ENCODE results near the gene CHI3L2.

Gene CHI3L2

GRCh38 chr1:111251570-111251969 lies 24.1 kb downstream of the CHI3L2 start:
- DNase-seq (ENCODE audit: low read depth in 2 of 2) = no peak

GRCh38 chr1:111252786-111253185 lies 25.3 kb downstream of the CHI3L2 start:
- no peak for DNase-seq (ENCODE audit: low read depth in 2 of 2)

DNA sequence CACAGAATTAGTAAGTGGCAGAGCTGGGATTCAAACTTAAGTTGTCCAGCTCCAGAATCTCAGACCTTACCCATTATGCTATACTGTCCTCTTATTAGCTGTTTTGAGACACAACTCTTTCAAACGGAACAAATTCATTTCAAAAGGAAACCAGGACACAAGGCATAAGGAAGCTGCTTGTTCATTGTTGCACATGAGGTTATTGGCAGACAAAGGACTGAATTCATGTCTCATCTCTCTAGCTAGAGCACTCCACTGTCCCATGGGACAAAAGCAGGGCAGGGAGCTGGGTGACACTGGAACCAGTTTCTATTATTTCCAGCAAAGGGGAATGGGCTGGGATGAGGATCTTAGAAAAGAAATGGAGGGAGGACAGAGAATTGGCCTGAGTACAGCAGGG lies 26.4 kb downstream of the CHI3L2 start:
- DNase-seq (ENCODE audit: low read depth in 2 of 2) = no peak

DNA sequence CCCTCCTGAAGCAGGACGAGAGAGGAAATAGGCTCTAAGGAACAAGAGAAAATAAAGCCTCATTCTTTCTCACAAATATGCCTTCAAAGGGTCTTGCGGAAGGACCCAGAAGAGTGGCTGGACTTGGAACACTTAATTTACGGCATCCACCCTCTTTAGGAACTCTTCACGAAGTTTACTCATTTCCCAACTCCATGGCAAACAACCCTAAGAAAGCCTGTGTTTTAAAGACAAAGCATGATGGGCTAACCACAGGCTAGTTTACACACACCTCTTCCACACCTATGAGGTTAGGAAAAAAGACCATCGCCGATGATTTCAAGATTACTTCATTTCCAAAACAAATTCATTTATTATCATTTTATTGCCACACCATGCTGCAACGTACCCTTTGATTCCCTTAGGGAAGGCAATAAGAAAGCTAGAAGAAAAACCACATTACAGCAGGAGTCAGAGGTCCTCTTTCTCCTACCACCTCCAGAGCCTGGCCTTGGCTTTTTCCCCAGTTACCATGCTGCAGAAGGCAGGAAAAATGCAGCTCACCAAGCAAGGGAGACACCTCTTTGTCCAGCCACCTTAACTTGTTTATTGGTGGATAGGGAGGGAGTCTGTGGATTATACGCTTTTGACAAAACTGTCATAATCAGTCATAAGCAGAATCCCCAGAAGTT lies 29.6 kb downstream of the CHI3L2 start:
- no peak for DNase-seq (ENCODE audit: low read depth in 2 of 2)

GRCh38 chr1:111267801-111268508 lies 40.4 kb downstream of the CHI3L2 start:
- no peak for DNase-seq (ENCODE audit: low read depth in 2 of 2)

DNA sequence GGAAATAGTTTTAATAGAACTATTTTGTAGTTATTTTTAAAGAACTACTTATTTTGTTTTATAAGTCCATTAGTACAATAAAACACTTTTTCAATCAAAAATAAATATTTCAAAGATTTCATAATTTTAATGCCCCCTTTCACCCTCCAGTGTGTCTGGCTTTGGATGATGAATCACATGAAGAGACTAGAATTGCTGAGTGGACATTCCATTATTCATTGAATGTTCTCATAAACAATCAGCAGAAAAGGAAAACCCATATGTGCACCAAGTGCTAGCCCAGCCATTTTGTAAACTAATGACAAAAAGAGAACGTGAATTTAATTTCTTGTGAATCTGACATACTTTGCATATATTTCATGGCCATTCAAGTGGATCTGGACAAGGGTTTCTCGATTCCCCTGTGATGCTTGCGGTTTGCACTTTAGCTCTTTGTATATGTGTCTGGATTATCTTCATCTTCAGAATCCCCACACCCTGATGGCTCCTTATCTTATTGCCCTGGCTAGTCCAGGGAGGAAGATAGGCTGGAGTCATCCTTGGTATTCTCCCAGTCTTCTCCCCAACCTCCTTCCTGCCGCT lies 42.4 kb downstream of the CHI3L2 start:
- no peak for DNase-seq (ENCODE audit: low read depth in 2 of 2)

DNA sequence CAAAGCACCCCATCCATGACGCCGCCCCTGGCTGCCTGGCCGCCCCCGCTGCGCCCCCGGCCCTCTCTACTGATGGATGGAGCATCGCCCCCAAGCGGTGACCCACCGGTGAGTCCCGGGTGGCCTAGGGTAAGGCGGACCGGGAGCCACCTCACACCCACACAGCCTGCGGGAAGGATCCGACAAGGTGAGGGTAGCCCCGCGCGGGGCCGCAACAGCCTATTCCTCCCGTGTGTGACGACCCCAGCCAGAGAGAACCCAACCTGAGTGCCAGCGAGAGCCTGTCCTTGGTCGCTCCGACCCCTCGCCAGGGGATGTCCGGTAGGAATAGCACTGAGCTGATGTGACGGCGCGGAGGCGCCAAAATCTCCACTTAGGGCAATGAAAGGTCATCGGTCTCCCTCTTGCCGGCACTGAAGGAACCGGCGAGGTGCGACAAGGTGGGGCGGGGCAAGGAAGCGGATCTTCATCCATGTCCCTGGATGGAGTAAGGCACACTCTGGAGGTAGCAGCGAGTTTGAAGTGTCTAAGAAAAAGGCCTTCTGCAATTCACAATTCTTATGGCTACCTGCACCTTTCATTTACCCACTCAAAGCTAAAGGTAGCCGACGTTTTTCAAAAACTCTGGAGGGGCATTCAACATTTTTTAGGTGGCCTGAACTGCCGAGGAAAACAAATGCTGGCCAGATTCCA lies 43.4 kb downstream of the CHI3L2 start:
- DNase-seq (ENCODE audit: low read depth in 2 of 2) = no peak

GRCh38 chr1:111271464-111271801 lies 43.9 kb downstream of the CHI3L2 start:
- DNase-seq (ENCODE audit: low read depth in 2 of 2) = no peak

- DNase-seq (ENCODE audit: low read depth in 2 of 2) = no peak
These were observed 44.6 kb downstream of the CHI3L2 start for GRCh38 chr1:111272081-111272480.

- DNase-seq (ENCODE audit: low read depth in 2 of 2) = no peak
These were observed 47.1 kb downstream of the CHI3L2 start for GRCh38 chr1:111274653-111275052.

DNA sequence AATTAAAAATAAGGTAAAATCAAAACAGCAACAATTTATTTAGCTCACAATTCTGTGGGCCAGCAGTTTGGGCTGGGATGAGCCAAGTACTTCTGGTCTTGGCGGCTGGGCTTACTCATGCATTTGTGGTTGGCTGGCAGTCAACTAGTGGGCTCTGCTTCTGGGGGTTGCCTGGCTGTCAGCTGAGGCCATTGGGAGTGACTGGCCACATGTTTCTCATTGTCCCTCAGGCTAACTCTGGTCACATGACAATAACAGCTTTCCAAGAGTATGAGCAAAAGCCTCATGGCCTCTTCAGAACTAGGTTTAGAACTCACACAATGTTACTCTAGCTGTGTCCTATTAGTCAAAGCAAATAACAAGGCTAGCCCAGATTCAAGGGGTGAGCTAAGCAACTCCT lies 47.6 kb downstream of the CHI3L2 start:
- DNase-seq (ENCODE audit: low read depth in 2 of 2) = no peak

GRCh38 chr1:111275780-111276433 lies 48.4 kb downstream of the CHI3L2 start:
- no peak for DNase-seq (ENCODE audit: low read depth in 2 of 2)

GRCh38 chr1:111279144-111279543 lies 51.6 kb downstream of the CHI3L2 start:
- no peak for DNase-seq (ENCODE audit: low read depth in 2 of 2)

DNA sequence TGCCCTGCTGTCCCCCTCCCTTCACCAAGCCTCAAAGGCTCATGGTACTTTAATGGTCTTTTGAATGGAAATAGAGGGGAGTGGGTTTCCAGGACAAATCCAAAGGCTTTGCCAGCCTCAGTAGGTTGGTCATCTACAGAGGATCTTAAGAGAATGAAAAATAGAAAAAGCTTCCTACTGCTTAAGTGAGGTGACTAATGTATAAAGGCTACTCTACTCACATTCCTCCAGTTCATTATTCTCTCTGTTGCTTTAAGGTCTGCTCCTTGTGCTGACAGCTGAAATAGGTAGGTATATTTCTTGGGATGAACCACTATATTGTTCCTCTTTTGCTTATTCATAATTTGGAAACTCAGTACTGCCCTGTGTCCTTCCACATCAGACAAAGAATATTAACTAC lies 52.8 kb downstream of the CHI3L2 start:
- no peak for DNase-seq (ENCODE audit: low read depth in 2 of 2)

DNA sequence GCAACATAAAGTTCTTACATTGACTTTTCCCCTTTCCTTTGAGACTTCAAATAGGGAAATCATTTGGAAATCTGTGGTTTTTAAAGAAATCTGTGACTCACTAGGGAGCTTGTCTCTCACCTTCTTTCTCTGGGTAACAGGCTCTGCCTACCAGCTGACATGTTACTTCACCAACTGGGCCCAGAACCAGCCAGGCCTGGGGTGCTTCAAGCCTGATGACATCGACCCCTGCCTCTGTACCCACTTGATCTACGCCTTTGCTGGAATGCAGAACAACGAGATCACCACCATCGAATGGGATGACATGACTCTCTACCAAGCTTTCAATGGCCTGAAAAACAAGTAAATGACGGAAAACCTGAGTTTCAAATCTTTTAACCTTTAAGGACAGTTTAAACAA lies 53.9 kb downstream of the CHI3L2 start:
- DNase-seq (ENCODE audit: low read depth in 2 of 2) = no peak

GRCh38 chr1:111283838-111284237 lies 56.3 kb downstream of the CHI3L2 start:
- no peak for DNase-seq (ENCODE audit: low read depth in 2 of 2)

- DNase-seq (ENCODE audit: low read depth in 2 of 2) = no peak
These were observed 58.4 kb downstream of the CHI3L2 start for GRCh38 chr1:111285879-111286278.

DNA sequence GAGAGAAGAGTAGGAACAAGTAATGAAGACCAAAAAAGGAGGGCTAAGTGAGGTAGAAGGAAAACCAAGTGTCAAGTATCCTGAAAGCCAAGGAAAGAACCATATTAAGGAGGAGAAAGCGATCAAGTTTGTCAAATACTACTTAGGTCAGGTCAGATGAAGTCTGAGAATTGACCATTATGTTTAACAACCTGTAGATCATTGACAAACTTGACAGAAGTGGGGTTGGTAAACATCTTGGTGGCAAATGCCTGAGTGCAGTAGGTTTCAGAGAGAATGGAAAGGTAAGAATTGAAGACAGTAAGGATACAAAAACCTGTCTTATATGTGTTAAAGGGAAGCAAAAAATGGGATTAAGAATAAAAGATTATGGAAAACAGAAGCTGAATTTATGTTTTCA lies 59.4 kb downstream of the CHI3L2 start:
- no peak for DNase-seq (ENCODE audit: low read depth in 2 of 2)

DNA sequence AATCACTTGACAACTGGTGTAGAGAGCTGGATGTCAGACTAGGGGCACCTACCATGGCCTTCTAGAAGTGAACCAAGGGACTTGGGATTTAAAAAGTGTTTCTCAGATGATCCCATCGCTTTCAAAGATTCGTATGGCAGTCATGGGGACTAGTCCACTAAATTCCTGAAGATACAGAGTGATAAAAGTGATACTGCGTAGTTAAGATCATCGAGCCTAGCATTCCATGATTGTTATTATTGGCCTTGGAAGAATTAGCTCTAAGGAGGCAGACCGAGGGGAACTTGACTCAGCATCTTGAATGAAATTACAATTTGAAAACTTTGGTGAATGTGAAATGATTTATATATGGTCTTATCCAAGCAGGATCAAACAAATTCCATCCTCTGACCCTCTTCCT lies 61.9 kb downstream of the CHI3L2 start:
- no peak for DNase-seq (ENCODE audit: low read depth in 2 of 2)

DNA sequence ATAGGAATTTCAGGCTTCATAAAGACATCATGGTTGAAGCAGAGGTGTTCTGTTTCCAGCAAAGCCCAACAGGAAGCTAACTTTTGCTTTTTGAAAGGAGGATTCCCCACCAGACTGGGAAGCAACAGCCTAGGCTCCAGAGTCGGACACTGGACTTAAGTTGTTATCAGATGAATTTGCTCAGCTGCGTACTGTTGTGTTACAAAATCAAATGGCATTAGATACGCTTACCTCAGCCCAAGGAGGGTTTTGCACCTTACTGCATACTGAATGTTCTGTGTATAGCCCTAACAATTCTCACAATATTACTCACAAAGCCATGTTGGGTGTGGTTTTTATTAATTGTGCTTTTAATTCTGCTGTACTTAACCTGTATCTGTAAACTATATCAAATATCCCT lies 62.6 kb downstream of the CHI3L2 start:
- DNase-seq (ENCODE audit: low read depth in 2 of 2) = no peak

- no peak for DNase-seq (ENCODE audit: low read depth in 2 of 2)
These were observed 63.1 kb downstream of the CHI3L2 start, which contains the start of gene CHIA for GRCh38 chr1:111290630-111291029. TSS of gene CHIA (plus strand) at chr1:111290851. CDS start at chr1:111310468, 19,617 bp downstream.
